Measurements from ENCODE around the gene NALCN. TPM values are rescaled to one million over a fixed set of nuclear protein-coding genes. Genes with fewer than 3 reads are reported as not detected.

NALCN gene
- total RNA-seq, 2 donors from 2014 or later, result 3.2 TPM; not detected in 1

DNA sequence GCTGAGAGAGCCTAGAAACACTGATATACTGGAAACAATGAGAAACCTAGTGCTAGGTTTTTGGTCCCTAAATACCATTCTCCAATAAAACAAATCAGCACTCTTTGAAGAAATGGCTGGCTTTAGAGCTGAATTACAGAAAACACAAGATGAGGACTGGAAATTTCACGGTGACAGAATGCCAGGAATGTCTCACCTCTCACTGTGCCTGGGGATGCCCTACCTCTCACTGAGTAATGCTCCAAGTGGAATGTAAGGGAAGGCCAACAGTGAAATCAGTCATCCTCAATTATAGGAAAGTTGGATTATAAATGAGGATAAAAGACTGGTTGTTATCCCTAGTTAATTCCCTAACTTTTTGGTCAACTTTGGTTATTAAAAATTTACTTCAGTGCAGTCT, 259.0 kb downstream of the NALCN start:
- Histone ChIP-seq H3K9me3 (no peaks in the 10 kb centered on the region), H3K4me1 (replicated peaks) (no peaks in the 10 kb centered on the region), H3K27me3 (replicated peaks; ENCODE audit: insufficient read depth) (peaks cover 4% of the 10 kb centered on the region), H3K4me3 (no peak overlapping the region), H3K27ac (no peak overlapping the region), H3K36me3 (no peaks in the 10 kb centered on the region)
- TF ChIP-seq POLR2AphosphoS5 (IDR thresholded peaks at IDR 0.05), result no peak
- TF ChIP-seq, protein P1, sequence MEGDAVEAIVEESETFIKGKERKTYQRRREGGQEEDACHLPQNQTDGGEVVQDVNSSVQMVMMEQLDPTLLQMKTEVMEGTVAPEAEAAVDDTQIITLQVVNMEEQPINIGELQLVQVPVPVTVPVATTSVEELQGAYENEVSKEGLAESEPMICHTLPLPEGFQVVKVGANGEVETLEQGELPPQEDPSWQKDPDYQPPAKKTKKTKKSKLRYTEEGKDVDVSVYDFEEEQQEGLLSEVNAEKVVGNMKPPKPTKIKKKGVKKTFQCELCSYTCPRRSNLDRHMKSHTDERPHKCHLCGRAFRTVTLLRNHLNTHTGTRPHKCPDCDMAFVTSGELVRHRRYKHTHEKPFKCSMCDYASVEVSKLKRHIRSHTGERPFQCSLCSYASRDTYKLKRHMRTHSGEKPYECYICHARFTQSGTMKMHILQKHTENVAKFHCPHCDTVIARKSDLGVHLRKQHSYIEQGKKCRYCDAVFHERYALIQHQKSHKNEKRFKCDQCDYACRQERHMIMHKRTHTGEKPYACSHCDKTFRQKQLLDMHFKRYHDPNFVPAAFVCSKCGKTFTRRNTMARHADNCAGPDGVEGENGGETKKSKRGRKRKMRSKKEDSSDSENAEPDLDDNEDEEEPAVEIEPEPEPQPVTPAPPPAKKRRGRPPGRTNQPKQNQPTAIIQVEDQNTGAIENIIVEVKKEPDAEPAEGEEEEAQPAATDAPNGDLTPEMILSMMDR (IDR thresholded peaks at IDR 0.05), result no peak
- no peak for TF ChIP-seq POLR2A (IDR thresholded peaks at IDR 0.05)
- intact Hi-C loops (cut with DNase I), result no loop called here
- 6% methylated on average over 1 of the region's 1 CpG for WGBS
- DNase-seq (ENCODE audit: low spot score), result no peak

DNA sequence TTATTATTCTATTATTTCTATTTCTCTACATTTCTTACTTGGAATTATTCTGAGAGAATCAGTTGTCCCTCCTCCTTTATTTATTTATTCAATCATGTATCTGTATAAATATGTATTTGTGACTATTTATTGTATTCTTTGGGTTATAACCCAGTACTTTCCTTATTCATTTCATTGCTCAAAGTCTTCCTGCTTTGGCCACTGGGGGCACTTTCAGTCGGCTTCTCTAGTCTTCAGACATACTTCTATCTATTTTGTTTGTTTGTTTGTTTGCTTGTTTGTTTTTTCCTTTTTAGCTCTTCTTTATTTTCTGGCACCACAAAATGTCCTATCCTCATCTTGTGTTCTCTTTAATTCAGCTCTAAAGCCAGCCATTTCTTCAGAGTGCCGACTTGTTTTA, 260.4 kb downstream of the NALCN start:
- intact Hi-C loops (cut with DNase I), result no loop called here
- DNase-seq (ENCODE audit: low spot score), result no peak
- H3K9me3 ChIP-seq, result no peaks in the 10 kb centered on the region
- H3K27me3 ChIP-seq (replicated peaks; ENCODE audit: insufficient read depth), result peaks cover 4% of the 10 kb centered on the region
- TF ChIP-seq POLR2AphosphoS5 (IDR thresholded peaks at IDR 0.05), result no peak
- TF ChIP-seq, protein P1 (IDR thresholded peaks at IDR 0.05), result no peak
- TF ChIP-seq POLR2A (IDR thresholded peaks at IDR 0.05), result no peak
- no peaks in the 10 kb centered on the region for H3K36me3 ChIP-seq
- WGBS, result 47% methylated on average over 2 of the region's 2 CpGs
- H3K27ac ChIP-seq, result no peak overlapping the region
- no peak overlapping the region for H3K4me3 ChIP-seq
- no peaks in the 10 kb centered on the region for H3K4me1 ChIP-seq (replicated peaks)

DNA sequence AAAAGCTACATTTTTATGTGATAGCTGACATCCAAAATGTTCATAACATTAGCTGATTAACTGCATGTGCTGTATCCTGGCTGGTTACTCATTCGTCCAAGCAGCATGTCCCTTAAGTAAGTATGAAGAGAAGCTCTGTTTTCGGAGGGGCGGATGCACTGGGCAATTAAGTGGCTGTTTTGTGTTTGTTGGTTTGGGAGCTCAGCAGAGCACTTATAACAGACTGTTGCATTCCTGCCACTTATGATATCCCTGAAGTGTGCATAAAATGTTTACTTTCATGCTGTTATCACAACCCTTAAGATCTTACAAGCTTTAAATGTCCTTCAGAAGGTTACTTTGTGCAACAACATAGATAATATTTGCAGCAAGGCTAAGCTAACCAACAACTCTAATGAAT, 264.1 kb downstream of the NALCN start:
- H3K4me1 ChIP-seq (replicated peaks), result no peaks in the 10 kb centered on the region
- intact Hi-C loops (cut with DNase I), result no loop called here
- H3K27ac ChIP-seq, result no peak overlapping the region
- H3K36me3 ChIP-seq, result no peaks in the 10 kb centered on the region
- no peak overlapping the region for H3K4me3 ChIP-seq
- peaks cover 4% of the 10 kb centered on the region for H3K27me3 ChIP-seq (replicated peaks; ENCODE audit: insufficient read depth)
- H3K9me3 ChIP-seq, result no peaks in the 10 kb centered on the region
- no peak for DNase-seq (ENCODE audit: low spot score)
- TF ChIP-seq, protein P1 (IDR thresholded peaks at IDR 0.05), result no peak
- TF ChIP-seq POLR2A (IDR thresholded peaks at IDR 0.05) (no peak), POLR2AphosphoS5 (IDR thresholded peaks at IDR 0.05) (no peak)
- 23% methylated on average over 3 of the region's 3 CpGs for WGBS

DNA sequence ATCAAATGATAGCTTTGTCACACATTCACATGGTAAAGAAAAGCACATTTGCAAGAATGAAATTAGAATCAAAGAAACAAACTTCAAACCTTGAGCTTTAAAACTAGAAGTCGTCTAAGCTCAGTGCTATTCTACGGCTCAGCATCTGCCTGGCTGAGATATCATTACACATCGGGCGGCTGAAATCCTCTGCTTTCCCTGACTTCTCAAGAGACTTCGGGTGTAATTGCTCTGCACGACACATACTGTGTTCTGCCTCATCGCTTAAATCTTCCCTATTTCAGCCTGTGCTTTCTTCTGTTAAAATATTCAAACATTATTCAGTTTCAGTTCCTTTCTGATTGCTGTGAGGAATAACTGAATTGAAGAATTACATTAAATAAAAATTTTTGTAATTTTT, 265.3 kb downstream of the NALCN start:
- Histone ChIP-seq H3K4me3 (no peak overlapping the region), H3K4me1 (replicated peaks) (no peaks in the 10 kb centered on the region), H3K36me3 (no peaks in the 10 kb centered on the region), H3K27ac (no peak overlapping the region), H3K27me3 (replicated peaks; ENCODE audit: insufficient read depth) (no peaks in the 10 kb centered on the region), H3K9me3 (no peaks in the 10 kb centered on the region)
- DNase-seq (ENCODE audit: low spot score), result no peak
- intact Hi-C loops (cut with DNase I), result no loop called here
- TF ChIP-seq, protein P1 (IDR thresholded peaks at IDR 0.05), result no peak
- TF ChIP-seq POLR2A (IDR thresholded peaks at IDR 0.05) (no peak), POLR2AphosphoS5 (IDR thresholded peaks at IDR 0.05) (no peak)
- 20% methylated on average over 7 of the region's 7 CpGs for WGBS

DNA sequence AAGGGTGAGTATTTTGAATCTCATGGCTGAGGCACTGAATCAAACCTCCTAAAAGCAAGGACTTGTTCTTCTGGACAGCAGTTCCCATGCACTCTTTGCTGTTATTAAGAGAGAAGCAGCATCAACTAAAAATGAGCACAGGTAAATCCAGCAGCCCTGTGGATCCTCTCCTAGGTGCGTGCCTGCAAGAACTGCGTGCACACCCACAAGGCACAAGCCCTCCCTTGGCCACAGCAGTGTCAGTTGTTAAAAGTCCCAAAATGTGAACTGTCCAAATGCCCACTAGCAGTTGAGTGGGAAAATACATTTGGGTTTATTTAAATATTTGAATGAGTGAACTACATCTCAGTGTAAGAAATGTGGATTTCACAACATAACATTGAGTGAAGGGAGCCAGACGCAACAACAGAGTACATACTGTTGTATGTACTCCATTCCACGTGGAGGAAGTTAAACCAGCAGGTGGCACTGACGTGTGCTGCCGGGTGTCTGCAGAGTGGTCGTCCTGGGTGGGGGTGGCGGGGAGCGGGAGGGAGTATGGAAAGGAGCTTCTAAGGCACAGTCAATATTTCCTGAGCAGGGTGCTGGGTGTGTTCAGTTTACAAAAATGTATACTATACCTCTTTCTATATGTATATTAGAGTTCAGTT, 266.4 kb downstream of the NALCN start:
- 25% methylated on average over 9 of the region's 9 CpGs for WGBS
- H3K27ac ChIP-seq, result no peak overlapping the region
- intact Hi-C loops (cut with DNase I), result loop anchor here (5.0 kb wide), 1 partner anchor 607 kb away; no protein-coding TSS in a partner anchor
- TF ChIP-seq, protein P1 (IDR thresholded peaks at IDR 0.05), result no peak
- TF ChIP-seq POLR2A (IDR thresholded peaks at IDR 0.05) (no peak), POLR2AphosphoS5 (IDR thresholded peaks at IDR 0.05) (no peak)
- H3K27me3 ChIP-seq (replicated peaks; ENCODE audit: insufficient read depth), result no peaks in the 10 kb centered on the region
- no peaks in the 10 kb centered on the region for H3K4me1 ChIP-seq (replicated peaks)
- H3K36me3 ChIP-seq, result no peaks in the 10 kb centered on the region
- no peak overlapping the region for H3K4me3 ChIP-seq
- no peak for DNase-seq (ENCODE audit: low spot score)
- no peaks in the 10 kb centered on the region for H3K9me3 ChIP-seq

Measured in prostate gland (tissue), 2 donors.